K562 (cell line): Measurements from ENCODE around the gene PIAS3. TPM values are rescaled to one million over a fixed set of nuclear protein-coding genes. Genes with fewer than 3 reads are reported as not detected.

Experiments
- ATAC-seq: fragments of 200-7000 bp; cut with Tn5 transposase; 3 replicates; pipeline ENCODE4 v1.9.1; 2020; ENCODE audit warnings: moderate library complexity
- BruUV-seq: library from RNA; stranded (reverse); fragments of 400-500 nt; replicated peaks from 2 replicates; lab custom pipeline; 2021; lab: Mats Ljungman, UMichigan
- CTCF ChIA-PET: fragments of 300-600 bp; formaldehyde crosslinking; extraction: SDS; loops from one replicate; lab custom pipeline; 2021; ENCODE audit warnings: low intra/inter-chr PET ratio; lab: Yijun Ruan, JAX
- POLR2A ChIA-PET: fragments of 300-600, 350-650 bp; sonication (Branson Sonifier 250); formaldehyde crosslinking; extraction: SDS; loops from one replicate; lab custom pipeline; 2021; ENCODE audit warnings: antibody characterized with exemption, inconsistent platforms; lab: Yijun Ruan, JAX
- DNase-seq, 4 experiments: peaks; one replicate each; pipeline versions ENCODE4 v3.0.0 to v3.0.0-alpha.2; 2011 to 2018; ENCODE audit warnings: low spot score in 3 of 4, mixed read lengths in 3 of 4; ENCODE audit errors: extremely low read depth in 1 of 4
- FAIRE-seq: peaks from 2 replicates; lab custom pipeline; 2011; peaks lifted over from hg19 to GRCh38; lab: Jason Lieb, UNC
- H2AFZ ChIP-seq: 2 replicates; pipeline ENCODE4 v1.6.0; 2011; ENCODE audit warnings: low read depth, low read length, control low read depth, inconsistent platforms
- H3K27ac ChIP-seq: fragments of 200-600 bp; 3 replicates; pipeline ENCODE4 v1.8.0; 2011; ENCODE audit warnings: low read depth, mild to moderate bottlenecking, control low read depth, inconsistent platforms, low read length, moderate library complexity, mixed read lengths; ENCODE audit errors: extremely low read depth
- H3K27me3 ChIP-seq, 2 experiments: fragments of 300-600 bp in 1 of 2; 2 replicates in 1 of 2; 3 replicates in 1 of 2; pipeline versions ENCODE4 v1.6.0 to v1.8.0; 2011; ENCODE audit warnings: inconsistent platforms in 2 of 2, low read length in 2 of 2, mild to moderate bottlenecking in 1 of 2, mixed read lengths in 1 of 2, moderate library complexity in 1 of 2; ENCODE audit not compliant: control insufficient read depth in 2 of 2, insufficient read depth in 2 of 2
- H3K36me3 ChIP-seq: fragments of 300-600 bp; 3 replicates; pipeline ENCODE4 v1.8.0; 2011; ENCODE audit warnings: mild to moderate bottlenecking, low read length, inconsistent platforms; ENCODE audit not compliant: control insufficient read depth, insufficient read depth
- H3K4me1 ChIP-seq, 2 experiments: fragments of 200-600 bp in 1 of 2; replicated peaks in 1 of 2; 2 replicates in 1 of 2; 3 replicates in 1 of 2; pipeline versions ENCODE4 v1.5.1 to v1.8.0; 2011; ENCODE audit warnings: inconsistent platforms in 2 of 2, low read length in 2 of 2, mild to moderate bottlenecking in 1 of 2, mixed read lengths in 1 of 2, moderate library complexity in 1 of 2; ENCODE audit not compliant: control insufficient read depth in 2 of 2, insufficient read depth in 2 of 2
- H3K4me2 ChIP-seq: 2 replicates; pipeline ENCODE4 v1.6.1; 2011; ENCODE audit warnings: low read length, control low read depth, inconsistent platforms, mixed read lengths; ENCODE audit not compliant: insufficient read depth
- H3K4me3 ChIP-seq: fragments of 200-600 bp; sonication (generic), shearing (Covaris generic); 2 replicates; pipeline ENCODE4 v1.5.1; 2016; ENCODE audit warnings: control low read depth, inconsistent platforms
- H3K79me2 ChIP-seq: fragments of 200-600 bp; 3 replicates; pipeline ENCODE4 v1.8.0; 2011; ENCODE audit warnings: low read length, inconsistent platforms; ENCODE audit not compliant: control insufficient read depth, insufficient read depth
- H3K9ac ChIP-seq, 2 experiments: 2 replicates each; pipeline versions ENCODE4 v1.6.0 to v1.6.1; 2011; ENCODE audit warnings: low read depth in 2 of 2, low read length in 2 of 2, control low read depth in 1 of 2, inconsistent platforms in 1 of 2, mild to moderate bottlenecking in 1 of 2, mixed read lengths in 1 of 2; ENCODE audit not compliant: insufficient read depth in 1 of 2
- H3K9me1 ChIP-seq: one replicate; pipeline ENCODE4 v1.6.0; 2011; ENCODE audit warnings: inconsistent platforms, mild to moderate bottlenecking, low read length, moderate library complexity; ENCODE audit not compliant: control insufficient read depth, insufficient read depth
- H3K9me3 ChIP-seq: replicated peaks from 2 replicates; pipeline ENCODE4 v1.5.1; 2011; ENCODE audit warnings: low read depth, low read length, inconsistent platforms; ENCODE audit not compliant: control insufficient read depth, insufficient read depth
- H4K20me1 ChIP-seq: replicated peaks from 2 replicates; pipeline ENCODE4 v1.6.1; 2011; ENCODE audit warnings: low read length, inconsistent platforms, mixed read lengths; ENCODE audit not compliant: control insufficient read depth, insufficient read depth
- CSDE1 ChIP-seq, 2 experiments: fragments of 450-650 bp; IDR thresholded peaks; 2 replicates each; pipeline ENCODE4 v1.6.1; 2016; ENCODE audit warnings: mild to moderate bottlenecking in 1 of 2
- L3MBTL2 ChIP-seq: fragments of 450-650 bp; IDR thresholded peaks from 2 replicates; pipeline ENCODE4 v1.6.1; 2016; ENCODE audit warnings: mild to moderate bottlenecking, moderate library complexity
- MLLT1 ChIP-seq, 2 experiments: fragments of 450-650 bp; IDR thresholded peaks; 2 replicates each; pipeline ENCODE4 v1.6.1; 2016
- NFYB ChIP-seq: IDR thresholded peaks from 2 replicates; pipeline ENCODE4 v1.6.1; 2011; ENCODE audit warnings: mild to moderate bottlenecking, moderate library complexity; ENCODE audit not compliant: insufficient read length; ENCODE audit errors: extremely low read depth
- RNF2 ChIP-seq: sonication (generic); IDR thresholded peaks from 2 replicates; pipeline ENCODE4 v1.6.1; 2016
- ZNF785 ChIP-seq: fragments of 250-450 bp; sonication (Bioruptor Pico); IDR thresholded peaks from 2 replicates; pipeline ENCODE4 v1.4.0; 2020; ENCODE audit warnings: mild to moderate bottlenecking
- WGBS: fragments of 100-300 bp; shearing (Covaris generic); methylation state at CpG from one replicate; pipeline ENCODE4 v1.1.6; 2016; ENCODE audit warnings: low coverage, mixed read lengths; ENCODE audit not compliant: insufficient coverage; ENCODE audit errors: missing lambda C conversion rate; 5-methylcytosine and 5-hydroxymethylcytosine counted together
- in situ Hi-C: fragments of 300-500 bp; cut with MboI; formaldehyde crosslinking; loops from 4 replicates; pipeline ENCODE4 v1.15.0; 2018; ENCODE audit warnings: inconsistent platforms, mixed read lengths
- intact Hi-C: fragments of 100-400 bp; cut with micrococcal nuclease; formaldehyde crosslinking; loops from 2 replicates; pipeline ENCODE4 v1.14.2; 2022
- polyA plus RNA-seq, 8 experiments: library from polyadenylated mRNA; depleted of rRNA in 4 of 8; stranded (reverse) in 5 of 8; unstranded in 3 of 8; fragments of >200 nt; fragmentation: Nextera tagmentation in 2 of 8; fragmentation: Illumina TruSeq in 1 of 8; extraction: Ambion mirVana in 2 of 8; extraction: Trizol in 1 of 8; gene quantifications; 2 replicates each; pipeline versions ENCODE4 v1.2.1 to v1.2.3, GENCODE V29; 2011 to 2014; ENCODE audit warnings: inconsistent platforms in 1 of 8, missing spikeins in 1 of 8
- total RNA-seq, 7 experiments: library from RNA; depleted of rRNA in 6 of 7; stranded (reverse); fragments of >200 nt in 6 of 7; fragmentation: Illumina TruSeq in 2 of 7; extraction: Trizol in 2 of 7; gene quantifications; 2 replicates each; pipeline versions ENCODE4 v1.2.1 to v1.2.3, GENCODE V29; 2011 to 2021; ENCODE audit warnings: low replicate concordance in 1 of 7

The PIAS3 gene
- total and polyA plus RNA-seq, 9 of the 15 experiments (the other 6 are each of a cell fraction or from before 2014, with no cell fraction given), result 1.1 to 25.6 (median 7.9) TPM

DNA sequence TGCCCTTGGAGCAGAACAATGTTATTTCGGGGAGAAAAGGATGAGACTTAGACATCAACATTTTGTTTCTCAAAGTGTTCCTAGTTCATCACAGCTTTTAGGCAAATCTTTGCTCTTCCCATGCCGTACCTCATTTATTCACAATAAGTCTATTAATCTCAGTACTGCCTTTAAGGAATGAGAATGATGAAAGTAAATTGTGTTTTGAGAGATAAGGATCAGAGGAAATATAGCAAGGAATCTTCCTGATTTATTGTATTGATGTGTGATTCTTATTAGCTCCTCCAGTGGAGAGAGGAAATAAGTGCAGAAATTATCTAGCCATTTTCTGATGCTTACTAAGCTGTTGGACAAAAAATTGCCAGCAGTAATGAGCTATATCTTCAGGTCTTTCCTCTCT is 32.9 kb downstream of the PIAS3 start:
- Histone ChIP-seq H4K20me1 (no peaks in the 10 kb centered on the region), H3K27me3 (no peaks in the 10 kb centered on the region), H3K4me2 (no peak overlapping the region; the same call in 1 of the 2 replicates), H3K9ac (peak overlapping the region in 1 of 2 experiments; percentile 21; a peak in 1 of 4 replicates), H3K9me3 (no peaks in the 10 kb centered on the region), H3K79me2 (peaks cover 32% of the 10 kb centered on the region), H3K4me3 (no peak overlapping the region), H2AFZ (no peak overlapping the region), H3K36me3 (peaks cover 53% of the 10 kb centered on the region), H3K4me1 (peaks cover 8 to 20% of the 10 kb centered on the region in 2 experiments), H3K27ac (no peak overlapping the region), H3K9me1 (no peaks in the 10 kb centered on the region)
- ChIA-PET POLR2A (interaction anchor here (0.7 to 4.8 kb wide), 8 partner anchors 9 to 101 kb away, joined by 3 to 40 read pairs (median 4); partner anchors contain the start of genes NUDT17, PIAS3 and RBM8A), CTCF (no interaction called here)
- 84% methylated on average over 2 of the region's 2 CpGs for WGBS
- TF ChIP-seq ZNF785, result no peak
- TF ChIP-seq NFYB, result no peak
- no peak for TF ChIP-seq RNF2
- TF ChIP-seq CSDE1 (IDR thresholded peaks at IDR 0.05), result 0 out of 4 replicates have a peak, but pooled peaks of 1 of the 2 experiments have one; percentile 42
- no peak for TF ChIP-seq L3MBTL2
- no peak for TF ChIP-seq MLLT1 (IDR thresholded peaks at IDR 0.05)
- no TSS peak for BruUV-seq
- ATAC-seq, result no peak
- no peak for FAIRE-seq
- no peak for DNase-seq
- intact Hi-C loops (loop anchor here (10.0 kb wide), 1 partner anchor 81 kb away; no protein-coding TSS in a partner anchor), in situ Hi-C loops (no loop called here)
